ENCODE results near the gene GAGE1.

DNA sequence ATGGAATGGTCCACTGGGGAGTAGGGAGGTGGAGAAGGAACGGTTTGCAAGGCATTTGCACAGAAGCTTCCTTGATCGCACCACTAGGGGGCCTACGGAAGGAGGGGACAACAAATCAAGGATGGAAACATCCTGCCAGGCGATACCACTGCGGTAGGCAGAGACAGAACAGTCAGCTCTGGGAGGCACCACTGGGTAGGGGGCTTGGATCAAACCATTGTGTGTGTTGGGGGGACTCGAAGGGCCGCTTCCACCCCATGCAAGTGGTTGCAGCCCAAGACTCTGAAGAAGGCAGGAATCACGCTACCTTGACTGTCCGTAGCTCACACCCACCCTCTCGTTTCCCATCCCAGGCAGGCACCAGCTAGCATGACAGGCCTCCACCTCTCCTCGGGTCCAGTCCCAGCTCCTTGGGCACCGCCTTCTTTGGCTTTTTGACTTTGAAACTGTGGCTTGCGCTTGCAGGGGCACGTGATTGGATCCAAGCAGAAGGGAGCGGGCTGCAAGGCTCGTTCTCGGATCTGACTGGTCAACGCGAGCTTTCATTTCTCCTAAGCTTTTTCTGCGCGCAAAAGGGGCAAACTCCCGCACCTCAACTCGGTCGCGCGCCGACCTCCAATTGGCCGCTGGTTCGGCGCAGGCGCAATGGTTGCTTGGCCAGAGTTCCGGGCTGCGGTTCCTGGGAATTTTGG lies 28.4 kb downstream of the GAGE1 start:
- TF ChIP-seq, protein P1, sequence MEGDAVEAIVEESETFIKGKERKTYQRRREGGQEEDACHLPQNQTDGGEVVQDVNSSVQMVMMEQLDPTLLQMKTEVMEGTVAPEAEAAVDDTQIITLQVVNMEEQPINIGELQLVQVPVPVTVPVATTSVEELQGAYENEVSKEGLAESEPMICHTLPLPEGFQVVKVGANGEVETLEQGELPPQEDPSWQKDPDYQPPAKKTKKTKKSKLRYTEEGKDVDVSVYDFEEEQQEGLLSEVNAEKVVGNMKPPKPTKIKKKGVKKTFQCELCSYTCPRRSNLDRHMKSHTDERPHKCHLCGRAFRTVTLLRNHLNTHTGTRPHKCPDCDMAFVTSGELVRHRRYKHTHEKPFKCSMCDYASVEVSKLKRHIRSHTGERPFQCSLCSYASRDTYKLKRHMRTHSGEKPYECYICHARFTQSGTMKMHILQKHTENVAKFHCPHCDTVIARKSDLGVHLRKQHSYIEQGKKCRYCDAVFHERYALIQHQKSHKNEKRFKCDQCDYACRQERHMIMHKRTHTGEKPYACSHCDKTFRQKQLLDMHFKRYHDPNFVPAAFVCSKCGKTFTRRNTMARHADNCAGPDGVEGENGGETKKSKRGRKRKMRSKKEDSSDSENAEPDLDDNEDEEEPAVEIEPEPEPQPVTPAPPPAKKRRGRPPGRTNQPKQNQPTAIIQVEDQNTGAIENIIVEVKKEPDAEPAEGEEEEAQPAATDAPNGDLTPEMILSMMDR (IDR thresholded peaks at IDR 0.05) = peak; percentile 58
- TF ChIP-seq ZFX (IDR thresholded peaks at IDR 0.05; ENCODE audit: borderline replicate concordance) = no peak
